Stimulated activated CD4-positive, alpha-beta T cell treated with anti-CD3 and anti-CD28 coated beads, Interleukin-4, amount 100 ng/mL, for 48 hours (primary cell): ENCODE results near the gene CARD9.
A peak's percentile ranks its signal among the peaks of the same experiment; 100 is the strongest.

Experiments
- DNase-seq, 2 donors: peaks; one replicate each; pipeline ENCODE4 v3.0.0-alpha.2; 2020; ENCODE audit warnings: low read depth in 2 of 2

CARD9 gene

DNA sequence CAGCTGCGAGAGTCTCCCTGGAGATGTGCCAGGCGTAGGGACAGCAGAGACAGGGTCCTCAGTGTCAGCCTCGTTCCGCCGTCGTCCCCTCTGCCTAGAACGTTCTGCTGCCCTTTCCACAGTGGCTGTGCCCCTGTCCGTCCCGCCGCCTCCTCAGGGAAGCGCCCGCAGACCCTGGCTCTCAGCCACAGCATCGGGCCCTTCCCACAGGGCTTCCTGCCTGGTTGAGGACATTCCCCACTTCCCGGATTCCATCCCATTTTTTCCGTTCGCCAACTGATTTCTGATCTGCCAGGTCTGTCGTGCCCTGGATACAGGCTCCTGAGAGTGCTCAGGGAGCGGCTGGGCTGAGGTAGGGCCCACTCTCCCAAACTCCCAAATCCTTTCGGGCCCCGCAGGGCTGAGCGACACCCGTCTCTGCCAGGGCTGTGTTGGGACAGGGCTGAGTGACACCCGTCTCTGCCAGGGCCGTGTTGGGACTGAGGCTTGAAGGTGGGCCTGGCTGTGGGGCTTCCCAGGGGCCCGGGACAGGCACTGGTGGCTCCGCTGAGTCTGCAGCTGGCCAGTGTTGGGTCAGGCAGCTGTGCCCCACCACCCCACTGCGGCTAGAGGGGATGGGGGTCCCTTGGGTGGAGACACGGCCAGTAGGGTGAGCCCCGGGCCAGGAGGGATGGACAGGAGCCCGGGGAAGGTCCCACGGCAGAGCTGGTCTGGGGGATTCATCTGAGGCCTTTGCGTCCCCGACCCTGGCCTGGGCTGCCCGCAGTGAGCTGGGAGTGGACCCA is 25.8 kb downstream of the CARD9 start:
- no peak for DNase-seq

DNA sequence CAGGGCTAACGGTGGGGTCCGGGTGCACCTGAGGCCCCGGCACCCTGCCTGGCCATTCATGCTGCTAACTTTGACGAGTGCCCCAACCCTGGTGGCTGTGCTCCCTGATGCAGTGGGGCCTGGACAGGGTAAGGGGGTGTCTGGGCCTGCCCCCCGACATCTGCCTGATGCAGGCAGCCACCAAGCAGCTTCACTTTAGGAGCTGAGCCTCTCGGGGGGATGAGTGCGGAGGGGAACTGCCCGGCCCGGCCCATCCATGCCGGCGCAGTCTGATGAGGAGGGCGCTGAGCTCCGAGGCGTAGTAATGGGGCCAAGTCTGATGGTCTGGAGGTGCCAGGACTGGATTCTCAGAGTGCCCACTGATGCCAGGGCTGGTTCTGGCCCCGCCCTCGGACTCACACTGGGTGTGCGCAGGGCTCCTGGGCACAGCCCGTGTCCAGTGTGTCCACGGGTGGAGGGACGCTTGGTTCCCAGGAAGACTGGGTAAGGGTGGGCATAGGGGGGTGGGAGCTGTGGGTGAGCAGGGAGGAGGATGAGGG is 26.5 kb downstream of the CARD9 start:
- no peak for DNase-seq

DNA sequence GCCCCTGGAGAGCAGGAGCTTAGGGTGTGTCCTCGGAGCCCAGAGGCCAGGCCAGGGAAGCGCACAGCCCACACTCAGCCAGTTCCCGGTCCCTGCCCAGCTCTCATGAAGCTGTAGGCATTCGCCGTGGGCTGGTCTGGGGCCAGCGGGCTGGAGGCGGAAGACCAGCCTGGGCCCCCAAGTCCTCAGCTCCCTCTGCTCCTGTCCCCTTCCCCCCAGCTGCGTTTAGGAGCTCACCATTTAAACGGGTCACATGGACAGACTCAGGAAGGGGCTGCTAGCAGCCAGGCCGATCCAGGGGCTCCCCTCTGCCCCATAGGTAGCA is 27.4 kb downstream of the CARD9 start:
- no peak for DNase-seq

DNA sequence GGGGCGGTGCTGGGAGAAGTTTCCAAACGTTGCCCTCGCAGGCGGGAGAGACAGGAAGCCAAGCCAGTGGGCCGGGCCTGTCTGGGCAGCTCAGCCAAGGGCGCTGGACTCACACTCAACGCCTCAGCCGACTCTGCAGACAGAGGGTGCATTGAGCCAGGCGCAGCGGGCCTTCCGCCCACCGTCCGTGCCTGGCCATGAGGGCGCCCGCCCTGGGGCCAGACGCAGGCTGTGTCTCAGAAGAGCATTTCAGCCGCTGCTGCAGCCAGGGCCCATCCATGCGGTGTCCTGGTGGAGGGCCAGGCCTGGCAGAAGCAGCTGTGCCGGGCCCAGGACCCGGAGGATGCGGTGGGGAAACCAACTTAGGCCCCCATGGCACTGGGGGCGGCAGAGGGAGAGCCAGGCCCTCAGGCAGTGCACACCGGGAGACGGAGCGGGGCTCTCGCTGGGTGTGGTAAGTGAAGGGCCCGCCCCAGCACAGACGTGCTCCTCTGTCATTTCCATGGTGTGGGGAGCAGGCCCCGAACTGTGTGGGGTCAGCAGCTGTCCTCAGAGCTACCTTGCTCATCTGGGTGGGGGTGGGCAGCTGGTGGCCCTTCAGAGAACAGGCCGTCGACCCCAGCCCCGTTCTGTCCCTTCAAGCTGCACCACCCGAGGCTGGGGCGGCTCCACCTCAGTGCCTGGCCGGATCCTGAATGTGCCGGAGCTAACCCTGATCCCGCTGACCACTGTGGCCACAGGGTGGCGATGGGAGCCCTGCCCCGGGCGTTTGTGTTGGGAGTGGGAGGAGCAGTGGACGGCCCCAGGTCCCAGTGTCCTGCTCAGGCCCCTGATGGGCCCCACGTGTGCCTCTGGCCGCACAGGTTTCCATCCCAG is 27.9 kb downstream of the CARD9 start:
- DNase-seq: no peak

DNA sequence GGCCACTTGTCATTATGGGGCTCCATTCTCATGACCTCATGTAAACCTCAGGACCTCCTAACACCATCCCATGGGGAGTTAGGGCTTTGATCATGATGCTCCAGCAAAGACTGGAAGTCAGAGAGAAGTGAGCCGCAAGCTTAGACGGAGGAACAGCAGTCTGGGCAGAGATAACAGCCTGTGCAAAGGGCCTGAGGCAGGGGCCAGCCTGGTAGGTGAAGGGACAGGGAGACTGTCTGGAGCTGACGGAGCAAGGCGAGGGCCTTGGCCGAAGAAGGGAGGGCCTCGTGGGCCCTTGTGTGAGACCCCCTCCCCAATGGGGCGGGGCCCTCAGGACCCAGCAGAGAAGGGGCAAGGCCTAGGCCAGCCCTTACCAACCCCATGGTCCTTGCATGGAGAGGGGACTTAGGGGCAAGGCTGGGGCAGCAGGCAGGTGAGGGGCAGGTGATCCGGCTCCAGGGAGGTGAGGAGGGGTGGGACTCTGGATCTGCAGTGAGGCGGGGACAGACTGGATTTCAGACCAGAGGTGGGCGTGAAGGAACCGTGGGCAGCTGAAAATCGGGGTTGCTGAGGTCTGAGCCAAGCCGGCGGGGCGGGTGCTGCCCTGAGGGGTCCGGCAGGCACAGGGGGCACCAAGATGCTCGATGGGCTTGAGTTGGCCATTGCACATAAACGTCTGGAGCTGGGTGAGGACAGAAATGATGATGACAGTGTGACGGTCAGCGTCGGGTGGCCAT is 28.8 kb downstream of the CARD9 start:
- DNase-seq: no peak

DNA sequence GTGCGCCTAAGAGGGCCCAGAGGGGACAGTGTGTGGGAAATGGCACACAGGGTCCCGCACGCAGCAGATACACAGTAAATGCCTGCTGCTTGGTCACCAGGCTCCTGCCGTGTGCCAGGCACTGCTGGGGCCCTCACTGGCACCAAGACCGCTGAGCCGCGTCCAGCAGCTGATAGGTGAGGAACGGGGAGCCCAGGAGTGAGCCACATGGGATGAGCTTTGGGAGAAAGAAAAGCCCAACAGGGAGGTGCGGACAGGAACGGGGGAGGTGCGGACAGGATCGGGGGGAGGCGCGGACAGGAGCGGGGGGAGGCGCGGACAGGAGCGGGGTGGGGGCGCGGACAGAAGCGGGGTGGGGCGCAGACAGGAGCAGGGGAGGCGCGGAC is 29.6 kb downstream of the CARD9 start:
- no peak for DNase-seq

DNA sequence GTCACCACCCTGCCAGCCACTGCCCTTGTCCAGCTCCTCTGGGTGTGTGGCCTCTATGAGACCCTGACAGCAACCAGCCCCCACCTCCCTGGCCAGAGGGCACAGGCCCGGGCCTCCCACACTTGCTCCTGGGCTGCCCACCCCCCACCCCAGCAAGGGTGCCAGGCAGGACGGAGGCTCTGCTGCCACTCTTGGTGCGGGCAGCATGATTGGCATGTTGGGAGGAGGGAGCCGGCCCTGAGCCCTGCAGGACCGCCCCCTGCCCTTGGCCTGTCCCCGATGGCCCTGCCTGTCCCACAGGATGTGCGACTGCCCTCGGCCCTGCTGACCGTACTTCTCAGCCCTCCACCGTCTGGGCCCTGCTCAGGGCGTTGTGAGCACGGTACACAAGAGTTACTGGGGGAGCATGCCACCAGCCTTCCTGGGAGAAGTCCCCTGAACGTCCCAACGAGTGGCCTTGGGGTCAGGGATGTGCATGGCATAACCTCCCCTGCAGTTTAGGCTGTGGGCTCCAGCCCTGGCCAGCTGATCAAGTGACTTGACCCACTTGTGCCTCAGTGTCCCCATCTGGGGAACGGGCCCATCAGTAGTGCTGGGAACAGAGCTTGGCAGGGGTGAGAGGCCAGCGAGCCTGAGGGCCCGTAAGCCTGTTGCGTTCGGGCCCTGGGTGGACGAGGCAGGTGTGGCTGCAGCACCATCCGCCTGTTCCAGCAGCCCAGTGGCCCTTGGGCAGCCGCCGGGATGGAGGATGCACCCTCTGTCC is 30.2 kb downstream of the CARD9 start:
- no peak for DNase-seq

DNA sequence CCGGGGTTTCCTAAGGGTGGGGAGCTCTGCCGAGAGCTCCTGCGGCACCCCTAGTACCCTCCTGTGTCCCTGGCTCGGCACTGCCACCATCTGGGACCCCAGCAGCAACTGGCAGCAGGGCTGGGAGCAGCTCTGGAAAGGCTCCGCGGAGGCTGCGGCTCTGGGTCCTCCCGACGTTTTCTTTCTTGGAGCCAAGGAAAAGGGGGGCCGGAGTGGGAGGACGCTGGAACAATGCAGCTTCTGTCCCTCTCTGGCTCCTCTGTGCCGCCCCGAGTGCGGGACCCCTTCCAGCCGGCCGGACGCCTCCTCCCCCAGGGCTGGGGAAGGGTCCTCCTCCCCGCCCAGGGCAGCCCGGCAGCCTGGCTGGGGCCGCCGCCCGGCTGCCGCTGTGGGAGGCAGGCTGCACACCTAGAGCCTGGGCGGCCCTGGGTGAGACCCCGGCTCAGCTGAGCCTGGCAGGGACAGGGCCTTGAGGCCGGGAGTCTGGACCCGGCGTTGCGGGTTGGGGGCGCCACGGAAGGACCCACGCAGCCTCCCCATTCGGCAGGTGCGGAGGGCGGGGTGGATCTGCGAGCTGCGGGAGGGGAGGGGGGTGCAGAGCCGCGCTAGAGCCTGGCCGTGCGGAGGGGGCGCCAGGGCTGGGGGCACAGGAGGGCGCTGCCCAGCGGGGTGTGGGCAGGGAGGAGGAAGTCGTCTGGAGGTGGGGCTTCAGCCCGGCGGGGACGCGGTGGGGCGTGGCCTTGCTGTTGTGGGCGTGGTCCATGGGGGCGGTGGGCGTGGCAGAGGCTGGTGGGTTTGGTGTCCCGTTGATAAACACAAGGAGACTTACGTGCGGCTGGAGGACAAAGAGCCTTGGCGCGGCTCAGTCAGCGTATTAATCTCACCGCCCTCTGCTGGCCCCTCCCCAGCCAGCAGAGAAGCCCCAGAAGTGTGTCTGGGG is 31.0 kb downstream of the CARD9 start:
- peak; percentile 43 to 73 for DNase-seq

DNA sequence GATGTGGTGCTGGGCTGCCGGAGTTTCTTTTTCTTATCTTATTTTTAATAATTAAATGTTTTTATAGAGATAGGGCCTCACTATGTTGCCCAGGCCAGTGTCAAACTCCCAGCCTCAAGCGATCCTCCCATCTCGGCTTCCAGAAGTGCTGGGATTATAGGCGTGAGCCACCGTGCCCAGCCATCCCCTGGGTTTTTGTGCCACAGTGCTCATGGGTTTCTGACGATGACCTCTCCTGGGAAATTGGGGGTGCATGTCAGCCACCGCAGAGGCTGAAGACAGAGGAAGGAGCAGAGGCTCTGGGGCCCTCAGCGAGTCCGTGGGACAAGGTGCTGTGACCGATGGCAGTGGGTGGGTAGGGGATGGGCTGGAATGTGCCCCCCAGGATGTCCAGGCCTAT is 31.7 kb downstream of the CARD9 start:
- no peak for DNase-seq

DNA sequence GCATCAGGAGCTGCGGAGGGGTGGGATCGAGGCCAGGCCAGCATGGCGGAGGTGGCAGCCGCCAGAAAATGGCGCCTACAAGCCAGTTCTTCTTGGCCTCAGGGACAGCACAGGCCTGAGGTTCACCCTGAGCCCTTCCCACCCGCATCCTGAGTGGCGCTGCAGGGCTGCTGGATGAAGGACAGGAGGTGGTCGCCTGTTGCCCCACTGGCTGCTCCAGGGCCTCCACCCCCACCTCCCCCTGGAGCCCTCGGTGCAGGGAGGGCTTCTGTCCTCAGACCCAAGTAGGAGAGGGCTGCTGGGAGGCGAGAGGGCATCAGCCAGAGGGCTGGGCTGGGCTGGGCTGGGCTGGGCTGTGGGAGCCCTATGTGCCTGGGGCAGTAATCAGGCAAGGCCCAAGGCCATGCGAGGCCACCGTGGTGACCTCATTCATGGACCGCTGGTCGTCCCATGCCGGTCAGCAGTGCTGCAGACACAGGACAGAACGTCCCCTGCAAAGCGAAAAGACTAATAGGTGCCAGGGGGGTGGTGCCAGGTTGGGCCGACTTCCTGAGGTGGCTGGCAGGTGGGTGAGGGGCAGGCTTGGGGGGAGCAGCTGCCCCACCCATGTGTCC is 32.3 kb downstream of the CARD9 start:
- no peak for DNase-seq

DNA sequence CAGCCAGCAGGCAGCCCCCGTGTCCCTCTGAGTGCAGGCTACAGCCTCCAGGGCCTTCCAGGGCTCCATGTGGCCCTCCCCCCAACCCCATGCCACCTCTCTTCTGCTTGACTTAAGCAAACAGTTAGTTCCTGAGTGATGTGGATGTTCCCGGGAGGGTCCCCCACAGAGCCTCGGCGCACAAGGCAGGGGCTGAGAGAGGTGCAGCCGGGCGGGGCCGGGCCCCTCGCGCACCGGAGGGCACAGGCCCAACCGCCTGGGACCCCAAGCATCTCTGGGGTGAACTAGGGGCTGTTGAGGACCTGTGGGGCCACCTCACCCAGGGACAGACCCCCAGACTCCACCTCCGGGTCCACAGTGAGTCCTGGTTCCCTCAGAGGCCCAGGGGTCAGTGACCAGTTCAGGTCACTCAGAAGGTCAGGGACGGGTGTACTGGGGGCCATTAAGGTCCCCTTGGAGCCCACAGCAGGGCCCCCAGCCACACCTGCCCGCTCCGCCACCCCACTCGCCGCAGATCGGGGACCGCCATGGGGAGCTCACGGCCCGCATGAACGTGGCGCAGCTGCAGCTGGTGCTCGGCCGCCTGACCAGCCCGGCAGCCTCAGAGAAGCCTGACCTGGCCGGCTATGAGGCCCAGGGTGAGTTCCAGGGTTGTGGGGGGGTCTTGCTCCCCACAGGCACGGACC is 33.0 kb downstream of the CARD9 start:
- no peak for DNase-seq

DNA sequence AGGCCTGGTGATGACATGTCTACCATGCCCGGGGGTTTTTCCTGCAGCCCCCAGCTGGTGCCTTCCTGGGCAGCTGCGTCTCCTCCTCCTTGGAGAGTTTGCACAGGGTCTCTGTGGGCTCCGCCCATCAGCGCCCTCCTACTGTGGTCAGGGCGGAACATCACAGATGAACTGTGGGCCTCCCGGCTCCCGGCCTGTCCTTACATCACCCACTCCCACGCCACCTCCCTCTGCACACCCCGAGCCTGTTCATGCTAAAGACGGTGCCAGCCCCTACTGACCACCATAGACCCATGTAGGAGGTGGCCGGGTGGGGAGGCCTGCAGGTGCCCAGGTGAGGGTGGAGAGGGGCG is 33.5 kb downstream of the CARD9 start:
- no peak for DNase-seq

DNA sequence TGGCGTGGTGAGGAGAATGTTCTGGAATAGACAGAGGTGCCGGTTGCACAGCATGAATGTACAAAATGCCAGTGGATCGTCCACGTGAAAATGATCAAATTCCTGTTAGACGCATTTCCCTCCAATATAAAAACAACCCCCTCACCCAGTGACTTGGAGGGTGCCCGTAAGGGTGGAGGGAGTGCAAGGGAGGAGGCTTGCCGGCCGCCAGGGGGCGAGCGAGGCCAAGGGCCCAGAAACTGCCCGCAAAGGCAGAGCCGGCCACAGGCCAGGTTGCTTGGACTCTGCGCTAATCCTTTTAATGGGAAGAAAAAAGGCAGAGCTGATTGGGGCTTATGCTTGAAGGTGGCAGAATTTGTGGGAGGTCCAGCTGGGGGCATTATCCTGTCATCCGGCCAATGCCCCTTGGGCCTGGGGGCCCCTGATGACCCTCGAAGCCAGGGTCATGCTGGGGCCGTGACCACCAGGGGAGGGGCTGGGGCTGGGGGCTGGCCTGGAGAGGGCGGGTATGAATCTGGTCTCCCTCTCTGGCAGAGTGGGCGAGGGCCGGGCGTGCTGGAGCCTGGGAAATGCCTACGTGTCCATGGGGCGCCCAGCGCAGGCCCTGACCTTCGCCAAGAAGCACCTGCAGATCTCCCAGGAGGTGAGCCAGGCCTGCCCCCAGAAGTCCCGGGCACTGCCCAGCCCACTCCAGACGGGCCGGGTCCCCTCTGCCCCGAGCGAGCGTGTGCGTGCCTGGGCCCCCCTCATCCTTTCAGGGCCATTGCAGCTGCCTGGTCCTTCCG is 34.1 kb downstream of the CARD9 start:
- DNase-seq: no peak

DNA sequence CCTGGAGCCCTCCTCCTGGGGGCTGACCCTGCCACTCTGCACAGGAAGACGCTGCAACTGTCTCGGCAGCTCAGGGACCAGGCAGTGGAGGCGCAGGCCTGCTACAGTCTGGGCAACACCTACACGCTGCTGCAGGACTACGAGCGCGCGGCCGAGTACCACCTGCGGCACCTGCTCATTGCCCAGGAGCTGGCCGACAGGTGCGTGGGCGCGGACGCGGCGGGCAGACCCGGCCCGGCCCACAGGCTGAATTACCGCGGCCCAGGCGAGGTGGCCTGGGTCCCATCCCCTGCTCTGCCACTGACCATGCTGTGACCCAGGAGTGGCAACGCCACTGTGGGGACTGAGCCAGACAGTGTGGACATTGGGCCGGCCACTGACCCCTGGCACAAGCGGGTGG is 35.0 kb downstream of the CARD9 start:
- no peak for DNase-seq

DNA sequence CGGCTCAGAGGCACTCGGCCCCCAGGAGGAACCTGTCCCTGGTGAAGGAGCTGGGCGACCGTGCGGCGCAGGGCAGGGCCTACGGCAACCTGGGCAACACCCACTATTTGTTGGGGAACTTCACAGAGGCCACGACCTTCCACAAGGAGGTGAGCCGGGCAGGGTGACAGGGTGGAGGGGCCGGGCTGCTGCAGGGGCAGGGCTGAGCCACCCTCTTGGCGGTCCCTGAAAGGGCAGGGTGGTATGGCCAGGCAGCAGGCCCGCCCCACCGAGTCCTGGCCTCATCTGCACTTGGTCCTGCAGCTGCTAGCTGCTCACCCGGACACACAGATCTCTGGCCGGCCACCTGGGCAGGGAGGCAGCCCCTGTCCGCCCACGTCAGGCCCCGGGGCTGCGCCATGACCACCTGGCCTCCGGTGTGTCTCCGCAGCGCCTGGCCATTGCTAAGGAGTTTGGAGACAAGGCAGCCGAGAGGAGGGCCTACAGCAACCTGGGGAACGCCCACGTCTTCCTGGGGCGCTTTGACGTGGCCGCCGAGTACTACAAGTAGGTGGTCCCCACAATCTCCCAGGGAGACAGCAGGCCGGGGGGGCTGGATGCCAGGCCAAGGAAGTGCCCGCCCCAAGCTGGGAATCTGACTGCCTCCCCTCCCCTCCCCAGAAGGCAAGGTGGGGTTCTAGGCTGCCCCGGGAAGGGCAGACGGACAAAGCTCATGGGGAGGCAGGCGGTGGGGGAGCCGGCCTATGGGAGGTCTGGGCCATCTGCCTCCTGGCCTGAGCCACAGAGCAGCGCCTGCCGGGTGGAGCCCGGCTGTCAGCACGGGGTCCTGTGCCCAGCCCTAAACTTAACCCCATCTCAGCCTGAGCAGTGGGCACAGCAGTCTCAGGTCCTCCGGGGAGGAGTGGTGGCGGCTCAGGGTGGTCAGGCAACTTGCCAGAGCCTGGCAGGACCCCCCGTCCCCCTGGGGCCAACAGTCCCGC is 35.8 kb downstream of the CARD9 start:
- no peak for DNase-seq

DNA sequence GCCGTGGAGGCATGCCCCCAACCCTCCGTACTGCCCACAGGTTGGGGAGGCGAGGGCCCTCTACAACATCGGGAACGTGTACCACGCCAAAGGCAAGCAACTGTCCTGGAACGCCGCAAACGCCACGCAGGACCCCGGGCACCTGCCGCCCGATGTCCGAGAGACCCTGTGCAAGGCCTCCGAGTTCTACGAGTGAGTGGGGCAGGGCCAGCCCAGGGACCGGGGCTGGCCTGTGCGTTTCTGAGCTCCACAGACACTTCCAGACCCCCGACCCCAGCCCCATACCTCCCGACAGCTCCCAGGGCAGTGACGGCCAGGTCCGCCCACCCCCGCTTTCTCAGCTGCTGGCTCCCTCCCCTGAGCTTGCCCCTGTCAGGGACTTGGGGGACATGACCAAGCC is 36.6 kb downstream of the CARD9 start:
- no peak for DNase-seq

DNA sequence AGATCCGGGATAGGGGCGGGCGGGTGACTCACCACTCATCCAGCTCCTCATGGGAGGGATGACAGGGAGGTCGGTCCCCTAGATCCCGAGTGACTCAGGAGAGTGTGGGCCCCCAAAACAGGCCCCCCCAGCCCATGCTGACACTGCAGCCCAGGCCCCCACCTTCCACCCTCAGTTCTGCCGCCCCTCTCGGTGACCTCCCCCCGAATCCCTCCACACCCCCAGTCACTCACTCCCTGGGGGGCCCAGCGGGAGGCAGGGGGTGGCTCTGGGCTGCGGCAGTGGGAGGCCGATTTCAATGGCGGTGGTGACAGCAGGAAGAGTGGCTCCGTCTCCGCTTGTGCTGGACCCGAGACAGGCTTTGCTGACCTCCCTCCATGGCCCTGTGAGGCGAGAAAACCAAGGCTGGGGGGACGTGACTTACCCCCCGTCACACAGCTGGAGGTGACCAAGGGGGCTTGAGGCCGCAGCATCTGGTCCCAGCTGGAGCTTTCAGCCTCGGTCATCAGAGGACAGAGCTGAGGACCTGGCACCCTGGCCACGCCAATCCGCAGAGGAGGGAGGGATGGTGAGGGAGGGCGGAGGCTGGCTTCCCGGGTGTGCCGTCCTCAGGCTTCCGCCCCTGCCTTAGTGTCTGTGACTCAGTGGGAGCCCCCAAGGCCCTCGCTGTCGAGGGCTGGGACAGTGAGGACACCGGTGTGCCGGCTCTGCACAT is 37.2 kb downstream of the CARD9 start:
- DNase-seq: no peak
